Right lobe of liver (tissue), 6 donors: ENCODE data around the gene FNDC8. TPM values are rescaled to one million over a fixed set of nuclear protein-coding genes. Genes with fewer than 3 reads are reported as not detected.
"Not testable (repeated sequence)": the region's sequence is repeated elsewhere in the genome, so short reads cannot be mapped to it uniquely, and the experiment has no call there.

Source experiments
- ATAC-seq, 4 donors: fragments of 200-7000 bp; cut with Tn5 transposase; one replicate each; pipeline ENCODE4 v1.9.1; 2020; ENCODE audit warnings: mild to moderate bottlenecking in 4 of 4, moderate library complexity in 4 of 4
- DNase-seq, 3 donors: peaks; one replicate each; pipeline ENCODE4 v3.0.0-alpha.2; 2020
- H3K27ac ChIP-seq, 3 donors: fragments of 200-600 bp; one replicate each; pipeline ENCODE4 v1.8.0; 2022
- H3K27me3 ChIP-seq, 2 donors: fragments of 200-600 bp; one replicate each; pipeline ENCODE4 v1.8.0; 2022
- H3K36me3 ChIP-seq, 4 donors: fragments of 200-600 bp; sonication (generic) in 1 of 4; one replicate each; pipeline versions ENCODE4 v1.5.1 to v1.8.0; 2017 to 2022; ENCODE audit warnings: control low read depth in 1 of 4
- H3K4me1 ChIP-seq, 4 donors: fragments of 200-600 bp; sonication (generic) in 1 of 4; one replicate each; pipeline versions ENCODE4 v1.5.1 to v1.8.0; 2017 to 2022; ENCODE audit warnings: control low read depth in 1 of 4
- H3K4me3 ChIP-seq, 3 donors: fragments of 200-600 bp; one replicate each; pipeline ENCODE4 v1.8.0; 2022
- H3K9me3 ChIP-seq, 4 donors: fragments of 200-600 bp; sonication (generic) in 1 of 4; one replicate each; pipeline versions ENCODE4 v1.5.1 to v1.8.0; 2017 to 2022; ENCODE audit warnings: control low read depth in 1 of 4
- CTCF ChIP-seq, 4 donors: fragments of 200-600 bp in 3 of 4; fragments of 450-650 bp in 1 of 4; IDR thresholded peaks; one replicate each; pipeline versions ENCODE4 v1.5.1 to v1.8.0; 2016 to 2022; ENCODE audit warnings: antibody characterized with exemption in 4 of 4, mild to moderate bottlenecking in 2 of 4
- POLR2A ChIP-seq: fragments of 450-650 bp; IDR thresholded peaks from one replicate; pipeline ENCODE4 v1.6.1; 2017; ENCODE audit warnings: antibody characterized with exemption, mild to moderate bottlenecking
- WGBS: methylation state at CpG from one replicate; pipeline ENCODE4 v1.1.6; 2018; ENCODE audit warnings: low coverage, low lambda C conversion rate; ENCODE audit not compliant: insufficient coverage; ENCODE audit errors: missing lambda C conversion rate; 5-methylcytosine and 5-hydroxymethylcytosine counted together
- intact Hi-C, 2 donors: fragments of 100-400 bp; cut with DNase I; formaldehyde crosslinking; loops; one replicate each; pipeline versions ENCODE4 v1.11.2 to v1.14.1; 2022
- total RNA-seq, 6 experiments: library from RNA; depleted of rRNA in 2 of 6; stranded (reverse); fragments of >200 nt in 2 of 6; fragmentation: NEBNext Ultra II Directional in 3 of 6; extraction: Animal tissue kit (Norgen Biotek cat#: 25700) in 3 of 6; gene quantifications; one replicate each; pipeline versions ENCODE4 v1.1.0 to v1.2.4, GENCODE V29; 2016 to 2023
- donor health status: DM: no; HTN: yes; CAD: no.
- donor health status: DM: no; HTN: no; CAD: no.
- donor health status: DM: no; HTN: no; CAD: no.
- donor health status: DM: no; HTN: yes; CAD: no.
- donor health status: DM: no; HTN: yes; CAD: no.

The FNDC8 gene
- total RNA-seq, 6 experiments from 2014 or later: not detected

- no peak overlapping the region for H3K4me3 ChIP-seq
- intact Hi-C loops: no loop called here
- 29% methylated on average over 1 of the region's 1 CpG for WGBS
Observed at GRCh38 chr17:35167666-35168065, 46.3 kb downstream of the FNDC8 start.

GRCh38 chr17:35169835-35170363, 48.5 kb downstream of the FNDC8 start:
- WGBS: 57% methylated on average over 2 of the region's 17 CpGs
- H3K4me3 ChIP-seq: no peak overlapping the region
- ATAC-seq (no peak), DNase-seq (no peak)
- H3K27ac ChIP-seq: no peak overlapping the region
- no peaks in the 10 kb centered on the region for H3K27me3 ChIP-seq
- no peak for TF ChIP-seq CTCF (IDR thresholded peaks at IDR 0.05)
- no peak for TF ChIP-seq POLR2A
- no peaks in the 10 kb centered on the region for H3K36me3 ChIP-seq
- no peaks in the 10 kb centered on the region for H3K9me3 ChIP-seq
- H3K4me1 ChIP-seq: no peaks in the 10 kb centered on the region
- intact Hi-C loops: loop anchor here in 1 of 2 donors (10.0 kb wide), 1 partner anchor 365 kb away; the partner anchor contains the start of gene SLFN12L

More at GRCh38 chr17:35167666-35168065, 46.3 kb downstream of the FNDC8 start:
- ATAC-seq: no peak
- Histone ChIP-seq H3K36me3 (no peaks in the 10 kb centered on the region), H3K9me3 (no peaks in the 10 kb centered on the region), H3K27ac (no peak overlapping the region), H3K4me1 (no peaks in the 10 kb centered on the region), H3K27me3 (no peaks in the 10 kb centered on the region)
- DNase-seq: no peak
- TF ChIP-seq POLR2A (no peak), CTCF (IDR thresholded peaks at IDR 0.05) (no peak)

GRCh38 chr17:35170968-35171771, 49.8 kb downstream of the FNDC8 start:
- intact Hi-C loops: loop anchor here in 1 of 2 donors (10.0 kb wide), 1 partner anchor 364 kb away; the partner anchor contains the start of gene SLFN12L
- ATAC-seq (peak in 2 of 4 donors; percentile 23 to 50), DNase-seq (no peak)
- 41% methylated on average over 7 of the region's 18 CpGs for WGBS
- no peaks in the 10 kb centered on the region for H3K4me1 ChIP-seq
- no peaks in the 10 kb centered on the region for H3K27me3 ChIP-seq
- no peak overlapping the region for H3K4me3 ChIP-seq
- H3K27ac ChIP-seq: no peak overlapping the region
- no peaks in the 10 kb centered on the region for H3K36me3 ChIP-seq
- no peaks in the 10 kb centered on the region for H3K9me3 ChIP-seq
- TF ChIP-seq CTCF (IDR thresholded peaks at IDR 0.05): peak in 3 of 4 donors; percentile 9 to 27 (median 19)
- TF ChIP-seq POLR2A: no peak

GRCh38 chr17:35171834-35172233, 50.4 kb downstream of the FNDC8 start:
- intact Hi-C loops: loop anchor here in 1 of 2 donors (10.0 kb wide), 1 partner anchor 363 kb away; the partner anchor contains the start of gene SLFN12L
- Histone ChIP-seq H3K4me1 (no peaks in the 10 kb centered on the region), H3K9me3 (no peaks in the 10 kb centered on the region), H3K4me3 (no peak overlapping the region), H3K27ac (no peak overlapping the region), H3K36me3 (no peaks in the 10 kb centered on the region), H3K27me3 (no peaks in the 10 kb centered on the region)
- ATAC-seq (no peak), DNase-seq (no peak)
- no peak for TF ChIP-seq POLR2A
- no peak for TF ChIP-seq CTCF (IDR thresholded peaks at IDR 0.05)
- 19% methylated on average over 2 of the region's 2 CpGs for WGBS

- ATAC-seq, H3K36me3 ChIP-seq, H3K9me3 ChIP-seq, H3K4me1 ChIP-seq, H3K27ac ChIP-seq, H3K27me3 ChIP-seq, H3K4me3 ChIP-seq: not testable (repeated sequence)
- WGBS: 84% methylated on average over 3 of the region's 3 CpGs
- DNase-seq: peak in 1 of 3 donors; percentile 11
- intact Hi-C loops: loop anchor here in 1 of 2 donors (10.0 kb wide), 1 partner anchor 362 kb away; the partner anchor contains the start of gene SLFN12L
Observed at GRCh38 chr17:35172321-35172720, 50.9 kb downstream of the FNDC8 start.
